Epithelial cell of prostate (primary cell): ENCODE measurements around the gene FDX2.

Source experiments
- DNase-seq: peaks from one replicate; pipeline ENCODE4 v3.0.0-alpha.2; 2011; ENCODE audit warnings: low read depth, low spot score
- H3K27ac ChIP-seq: fragments of 450-650 bp; 2 replicates; pipeline ENCODE4 v1.5.1; 2017; ENCODE audit warnings: mild to moderate bottlenecking

The FDX2 gene

DNA sequence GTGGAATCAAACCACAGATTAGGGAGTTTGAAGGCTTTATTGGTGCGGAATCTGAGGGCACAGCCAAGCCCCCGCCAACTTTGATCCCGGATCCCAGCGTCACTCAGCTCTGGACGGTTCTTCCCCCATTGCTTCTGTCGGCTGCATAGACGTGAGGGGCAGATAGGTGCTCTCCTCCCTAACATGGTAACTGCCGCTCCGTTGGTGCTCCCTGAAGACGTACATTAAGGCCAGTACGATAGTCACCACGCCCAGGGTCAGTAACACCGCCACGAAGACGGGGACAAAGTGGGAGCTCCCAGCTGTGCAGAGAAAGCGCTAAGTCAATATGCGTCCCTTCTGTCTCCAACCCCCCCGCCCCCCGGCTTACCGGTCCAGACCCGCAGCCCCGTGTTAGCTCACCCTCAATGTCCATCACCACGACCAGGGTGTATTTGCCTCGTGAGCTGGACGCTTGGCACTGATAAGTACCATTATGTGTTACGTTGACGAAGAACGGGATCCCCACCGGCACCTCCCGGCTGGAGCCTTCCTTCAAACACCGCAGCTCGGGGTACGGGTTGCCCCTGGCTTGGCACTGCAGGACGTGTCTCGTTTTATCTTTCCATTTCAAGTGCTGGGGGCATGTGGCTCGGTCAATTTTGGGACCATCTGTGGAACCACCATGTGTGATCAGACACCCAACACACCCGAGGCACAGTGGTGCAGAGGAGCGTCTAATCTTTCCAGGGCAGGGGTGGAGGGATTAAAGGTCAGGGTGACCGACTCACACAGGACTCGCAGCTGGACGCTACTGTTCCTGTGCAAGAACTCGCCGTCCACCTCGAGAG, 18.2 kb upstream of the FDX2 start:
- peak; percentile 3 for DNase-seq
- peak overlapping the region; percentile 67 for H3K27ac ChIP-seq

DNA sequence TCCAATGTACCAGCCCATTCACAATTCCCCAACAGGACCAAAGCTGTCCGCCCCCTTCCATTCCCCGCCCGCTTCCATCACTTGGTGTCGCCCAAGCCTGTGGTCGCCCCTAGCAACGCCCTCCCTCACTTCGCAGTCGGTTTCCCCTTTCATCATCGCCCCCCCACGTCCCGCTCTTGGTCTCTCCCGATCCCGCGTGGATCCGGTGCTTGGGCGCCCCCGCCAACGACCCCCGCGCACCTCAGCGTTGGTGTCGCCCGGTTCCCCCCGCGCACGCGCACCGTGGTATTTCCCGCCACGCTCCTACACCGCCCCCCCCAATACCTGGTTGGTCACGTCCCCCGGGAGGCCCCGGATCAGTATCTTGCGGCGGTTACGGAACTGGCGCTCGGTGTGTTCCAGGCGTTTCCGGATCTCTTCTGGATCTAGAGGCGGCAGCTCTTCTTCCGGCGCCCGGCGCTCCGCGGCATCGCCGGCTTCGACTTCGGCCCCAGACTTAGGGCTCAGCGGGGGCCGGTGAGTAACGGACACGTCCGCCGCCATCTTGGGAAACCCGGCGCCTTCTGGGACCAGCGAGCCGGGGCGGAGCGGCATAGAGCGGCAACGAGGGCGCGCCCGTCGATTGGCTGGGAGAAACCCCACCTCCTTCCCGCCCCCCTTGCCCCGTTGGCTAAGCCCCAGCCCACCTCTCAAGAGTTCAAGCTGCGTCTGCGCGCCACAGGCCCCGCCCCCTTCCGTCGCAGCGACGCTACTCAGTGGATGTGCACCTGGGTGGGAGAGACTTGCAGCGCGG, 17.3 kb upstream of the FDX2 start, which contains the start of gene RAVER1:
Gene RAVER1, minus strand, starts transcription at position 565 of the 793 bp plus-strand sequence. Its CDS starts 22 bp downstream, at position 543.
- H3K27ac ChIP-seq: peak within 1 kb of the TSS; percentile 67
- peak; percentile 86 for DNase-seq

DNA sequence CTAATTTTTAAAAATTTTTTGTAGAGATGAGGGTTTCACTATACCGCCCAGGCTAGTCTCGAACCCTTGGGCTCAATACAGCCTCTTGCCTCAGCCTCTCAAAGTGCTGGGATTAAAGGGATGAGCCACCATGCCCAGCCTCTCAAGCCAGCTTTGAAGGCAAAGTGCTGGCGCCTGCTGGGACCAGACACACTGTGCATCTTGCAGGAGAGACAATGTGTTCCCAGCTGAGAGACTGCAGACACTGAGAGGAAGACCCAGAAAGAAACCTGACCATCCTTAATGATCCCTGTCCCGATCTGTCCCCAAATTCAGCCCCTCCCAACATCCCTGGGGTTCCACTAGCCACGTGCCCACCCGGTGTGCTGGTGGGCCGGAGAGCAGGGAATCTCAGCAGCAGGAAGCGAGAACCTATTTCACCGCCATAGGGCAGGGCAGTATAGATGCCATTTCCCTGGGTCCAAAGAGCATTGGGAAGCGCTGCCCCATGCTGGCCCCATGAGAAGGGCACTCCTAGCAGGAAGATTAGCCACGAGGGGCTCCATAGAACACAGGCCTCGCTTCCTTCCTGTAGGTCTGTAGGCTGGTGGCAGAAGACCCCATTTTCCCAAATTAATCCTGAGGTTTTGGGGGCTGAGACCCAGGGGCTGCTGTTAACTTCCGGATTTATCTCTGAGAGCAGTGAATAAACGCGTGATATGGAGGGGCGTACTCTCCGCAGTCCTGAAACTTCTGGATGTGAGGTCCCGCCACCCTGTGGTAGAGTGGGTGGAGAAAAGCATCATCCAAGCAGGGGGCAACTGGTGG, 16.5 kb upstream of the FDX2 start:
- no peak for DNase-seq
- H3K27ac ChIP-seq: peak overlapping the region; percentile 67

DNA sequence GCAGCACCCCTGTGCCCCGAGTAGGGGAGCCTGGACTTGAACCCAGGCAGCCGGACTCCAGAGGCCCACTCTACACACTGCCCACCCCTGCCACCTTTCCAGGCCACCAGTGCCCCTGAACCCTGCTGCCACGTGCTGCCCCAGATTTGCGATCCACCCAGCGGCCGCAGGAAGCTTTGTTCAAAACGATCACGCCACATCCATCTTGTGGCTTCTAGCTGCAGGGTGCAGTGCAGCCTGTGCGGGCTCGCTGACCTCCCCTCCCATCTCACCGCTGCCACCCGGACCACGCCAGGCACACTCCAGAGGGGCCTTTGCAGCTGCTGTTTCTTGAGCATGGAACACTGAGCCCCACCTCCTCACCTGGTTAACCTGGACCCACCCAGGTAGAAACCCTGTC, 13.7 kb upstream of the FDX2 start:
- H3K27ac ChIP-seq: no peak overlapping the region
- no peak for DNase-seq

DNA sequence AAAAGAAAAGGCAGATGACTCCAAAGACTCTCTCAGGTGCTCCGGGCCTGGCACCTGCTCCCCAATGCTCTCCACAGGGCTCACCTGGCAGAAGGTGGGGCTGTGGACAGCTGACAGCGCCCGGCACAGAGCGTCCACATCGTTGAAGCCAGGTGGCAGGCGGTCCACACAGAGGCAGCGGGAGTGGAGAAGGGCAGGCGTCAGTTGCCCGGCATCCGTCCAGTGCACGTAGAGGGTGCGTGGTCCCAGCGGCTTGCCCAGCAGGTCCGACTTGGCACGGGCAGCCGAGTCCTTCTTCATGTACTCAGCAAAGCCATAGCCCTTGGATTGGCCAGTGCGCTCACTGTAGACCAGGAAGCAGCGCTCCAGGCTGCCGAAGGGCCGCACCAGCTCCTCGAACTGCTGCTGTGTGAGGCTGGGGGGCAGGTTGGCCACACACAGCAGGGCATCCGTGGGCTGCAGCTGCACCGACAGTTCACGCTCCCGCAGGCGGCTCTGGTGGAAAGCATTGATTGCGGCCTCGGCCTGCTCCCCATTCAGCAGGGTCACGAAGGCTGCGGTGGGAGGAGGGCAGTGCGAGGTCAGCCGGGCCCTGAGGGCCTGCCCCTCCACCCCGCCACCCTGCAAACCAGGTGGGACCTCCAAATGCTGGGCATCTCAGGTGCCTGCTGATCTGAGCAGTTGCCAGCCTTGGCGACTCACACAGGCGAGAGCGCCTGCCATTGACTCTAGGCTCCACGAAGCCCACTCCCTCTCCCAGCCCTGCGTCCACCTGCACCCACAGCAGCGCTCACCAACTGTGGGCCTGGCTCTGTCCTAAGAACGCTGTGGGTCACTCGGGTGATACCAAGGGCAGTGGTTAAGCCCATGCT, 13.0 kb upstream of the FDX2 start:
- DNase-seq: no peak
- H3K27ac ChIP-seq: no peak overlapping the region

DNA sequence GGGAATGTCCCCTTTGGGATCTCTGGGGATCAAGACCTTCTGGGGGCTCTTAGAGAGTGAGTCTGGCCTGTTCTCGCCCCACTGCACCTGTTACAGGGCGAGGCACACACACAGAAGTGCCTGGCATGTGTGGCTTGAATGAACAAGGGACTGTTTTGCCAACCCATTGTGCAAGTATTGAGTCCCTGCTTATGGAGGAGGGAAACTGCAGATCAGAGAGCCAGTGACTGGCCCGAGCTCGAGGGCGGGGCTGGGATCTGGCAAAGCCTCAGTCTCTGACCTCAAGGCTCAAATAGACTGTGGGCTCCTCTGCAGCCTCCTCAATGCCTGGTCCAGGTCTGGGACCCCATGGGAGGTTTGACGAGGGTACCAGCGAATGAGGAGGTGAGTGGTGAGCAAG, 12.0 kb upstream of the FDX2 start:
- DNase-seq: no peak
- no peak overlapping the region for H3K27ac ChIP-seq

DNA sequence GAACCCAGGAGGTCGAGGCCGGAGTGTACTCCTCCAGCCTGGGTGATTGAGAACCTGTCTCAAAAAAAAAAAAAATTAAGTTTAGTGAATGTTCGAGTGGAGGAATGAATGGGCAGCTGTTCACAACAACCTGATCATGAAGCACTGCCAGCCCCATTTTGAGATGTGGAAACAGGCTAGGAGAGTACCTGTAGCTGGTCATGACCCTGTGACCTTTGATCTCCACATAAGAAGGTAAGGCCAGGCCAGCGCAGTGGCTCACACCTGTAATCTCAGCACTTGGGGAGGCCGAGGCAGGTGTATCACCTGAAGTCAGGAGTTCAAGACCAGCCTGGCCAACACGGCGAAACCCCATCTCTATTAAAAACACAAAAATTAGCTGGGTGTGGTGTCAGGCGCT, 9.9 kb upstream of the FDX2 start:
- no peak for DNase-seq
- H3K27ac ChIP-seq: no peak overlapping the region

DNA sequence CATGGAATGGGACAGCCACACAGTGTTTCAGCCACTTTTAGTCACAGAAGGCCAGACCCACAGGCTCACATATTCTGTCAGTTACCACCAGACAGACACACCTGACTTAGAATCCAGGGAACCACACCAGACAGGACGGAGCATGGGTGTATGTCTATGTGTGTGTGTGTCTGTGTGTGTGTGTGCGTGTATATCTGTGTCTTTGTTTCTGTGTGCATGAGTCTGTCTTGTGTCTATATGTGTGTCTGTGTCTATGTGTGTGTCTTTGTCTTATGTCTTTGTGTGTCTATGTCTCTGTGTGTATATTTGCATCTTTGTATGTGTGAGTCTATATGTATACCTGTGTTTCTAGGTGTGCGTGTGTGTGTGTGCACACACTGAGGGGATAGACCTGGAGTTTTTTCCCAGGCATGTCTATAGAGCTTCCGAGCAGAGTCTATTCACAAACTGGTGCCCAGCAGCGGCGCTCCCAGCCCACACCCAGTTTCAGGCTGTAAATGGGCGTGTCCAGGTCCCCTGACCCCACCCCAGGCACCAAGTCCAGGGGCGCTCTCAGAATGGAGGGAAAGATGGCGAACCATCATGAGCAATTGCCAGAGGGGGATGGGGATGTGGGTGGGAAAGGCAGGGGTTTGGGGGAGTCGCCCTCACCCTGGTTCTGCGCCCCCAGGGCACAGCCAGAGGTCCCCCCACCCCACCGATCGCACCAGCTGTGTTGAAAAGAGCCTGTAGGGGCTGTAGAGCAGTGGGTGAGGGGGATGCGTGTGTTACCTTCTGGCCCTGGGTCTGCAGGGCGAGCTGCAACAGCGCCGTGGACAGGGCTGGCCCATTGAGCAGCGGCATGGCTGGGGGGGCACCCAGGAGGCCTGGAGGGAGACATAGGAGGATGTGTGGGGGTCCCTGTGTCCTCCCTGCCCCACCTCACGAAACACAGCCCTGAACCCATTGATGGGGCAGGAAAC, 6.3 kb upstream of the FDX2 start:
- no peak overlapping the region for H3K27ac ChIP-seq
- DNase-seq: no peak

DNA sequence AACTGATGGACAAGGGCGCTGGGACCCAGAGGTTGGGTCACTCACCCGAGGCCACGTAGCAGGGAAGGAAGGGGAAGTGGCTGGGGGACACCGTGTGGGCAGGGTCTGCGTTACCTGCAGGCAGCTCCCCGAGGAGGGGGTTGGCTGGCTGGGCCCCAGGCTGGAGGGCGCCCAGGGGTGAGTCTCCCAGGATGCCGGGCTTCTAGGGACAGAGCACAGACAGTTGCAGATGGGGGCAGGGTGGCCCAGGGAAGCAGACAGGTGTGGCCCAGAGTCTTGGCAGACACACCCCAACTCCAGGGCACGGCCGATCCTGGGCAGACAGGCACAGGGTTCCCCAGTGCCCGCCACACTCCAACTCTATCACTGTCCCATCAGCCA, 5.6 kb upstream of the FDX2 start:
- DNase-seq: no peak
- H3K27ac ChIP-seq: no peak overlapping the region

DNA sequence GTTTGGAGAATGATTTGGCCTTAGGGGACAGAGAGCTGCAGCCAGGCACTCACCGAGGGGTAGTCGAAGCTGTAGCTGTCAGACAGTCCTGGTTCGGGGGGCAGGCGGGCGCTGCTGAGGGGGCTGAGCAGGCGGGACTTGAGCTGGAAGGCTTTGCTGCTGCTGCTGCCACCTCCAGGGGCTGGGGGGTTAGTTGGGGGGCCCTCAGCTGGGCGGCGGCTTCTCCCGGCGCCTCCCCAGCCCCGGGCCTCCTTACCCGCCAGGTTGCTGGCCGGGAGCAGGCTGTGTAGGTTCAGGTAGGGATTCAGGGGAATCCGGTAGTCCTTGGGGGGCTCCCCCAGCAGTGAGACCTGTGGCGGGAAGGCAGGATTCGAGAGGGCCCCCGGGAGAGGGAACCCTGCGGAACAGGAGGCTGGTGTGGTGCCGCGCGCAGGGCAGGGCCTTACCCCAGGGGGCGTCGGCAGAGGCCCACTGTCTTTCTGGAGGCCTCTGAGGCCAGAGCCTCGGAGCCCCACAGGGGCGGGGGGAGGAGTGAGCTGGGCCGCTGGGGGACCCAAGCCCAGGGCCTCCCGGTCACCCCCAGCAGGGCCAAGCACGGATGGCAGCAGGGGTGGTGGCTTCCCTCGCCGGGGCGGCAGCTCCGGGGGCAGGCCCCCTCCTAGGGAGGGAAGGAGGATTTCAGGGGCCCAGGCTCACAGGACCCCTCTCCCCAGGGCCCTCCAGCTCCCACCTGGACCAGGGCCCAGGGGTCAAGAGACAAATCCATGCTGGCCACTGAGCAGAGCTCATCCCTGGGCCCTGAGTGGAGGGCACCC, 5.0 kb upstream of the FDX2 start:
- no peak overlapping the region for H3K27ac ChIP-seq
- no peak for DNase-seq

DNA sequence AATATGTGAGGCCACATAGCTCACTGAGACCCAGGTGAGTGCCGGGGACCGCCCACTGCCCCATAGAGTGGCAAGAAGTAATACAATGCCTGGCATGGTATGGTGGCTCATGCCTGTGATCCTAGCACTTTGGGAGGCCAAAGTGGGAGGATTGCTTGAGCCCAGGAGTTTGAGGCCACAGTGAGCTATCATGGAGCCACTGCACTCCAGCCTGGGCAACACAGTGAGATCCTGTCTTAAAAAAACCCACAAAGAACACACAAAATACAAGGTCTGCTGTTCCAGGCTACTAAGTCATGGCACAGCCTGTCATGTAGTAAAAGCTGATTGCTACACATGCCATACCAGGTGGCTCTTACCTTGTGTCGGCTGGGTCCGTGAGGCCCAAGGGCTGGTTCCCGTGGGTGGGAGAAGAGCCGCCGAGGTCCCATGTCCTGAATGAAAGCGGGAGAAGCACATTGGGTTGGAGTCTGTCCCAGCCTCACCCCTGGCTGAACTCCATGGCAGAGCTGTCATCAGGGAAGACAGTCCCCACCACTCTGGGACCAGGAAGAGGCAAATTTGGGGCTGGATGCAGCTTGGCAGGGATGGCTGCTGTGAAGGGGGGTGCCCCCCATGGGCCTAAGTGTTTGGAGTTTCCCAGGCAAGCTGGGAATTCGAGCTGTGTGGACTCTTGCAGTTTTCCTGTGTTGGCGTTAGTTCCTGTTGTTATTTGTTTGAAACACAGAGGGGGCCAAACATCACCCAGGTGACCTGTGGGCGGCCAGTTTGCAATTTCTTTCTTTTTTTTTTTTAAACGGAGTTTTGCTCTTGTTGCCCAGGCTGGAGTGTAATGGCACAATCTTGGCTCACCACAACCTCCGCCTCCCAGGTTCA, 3.2 kb upstream of the FDX2 start:
- no peak for DNase-seq
- H3K27ac ChIP-seq: no peak overlapping the region

DNA sequence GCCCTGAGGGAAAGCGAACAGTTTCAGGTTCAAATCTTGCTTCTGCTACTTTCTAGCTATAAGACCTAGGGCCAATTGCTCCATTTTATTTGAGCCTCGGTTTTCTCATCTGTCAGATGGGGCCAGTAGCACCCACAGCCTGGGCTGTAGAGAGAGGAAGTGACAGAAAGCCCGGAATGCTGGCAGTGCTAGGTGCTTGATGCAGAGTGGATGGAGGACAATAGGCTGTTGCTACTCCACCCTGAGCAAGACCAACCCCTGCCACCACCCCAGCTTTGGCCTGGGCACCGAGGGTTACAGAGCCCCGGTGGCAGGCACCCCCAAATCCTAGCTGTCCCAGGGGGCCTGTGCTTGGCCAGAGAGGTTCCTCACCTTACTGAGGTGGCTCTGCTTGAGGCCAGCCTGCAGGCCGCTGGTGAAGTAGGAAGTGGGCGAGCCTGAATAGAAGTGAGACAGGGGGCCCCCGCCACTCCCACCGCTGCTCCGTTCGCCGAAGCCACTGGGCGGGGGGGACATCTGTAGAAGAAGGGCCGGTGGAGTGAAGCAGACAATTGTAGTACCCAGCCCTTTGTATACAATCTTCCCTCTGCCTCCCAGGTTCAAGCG, 2.1 kb upstream of the FDX2 start:
- no peak overlapping the region for H3K27ac ChIP-seq
- no peak for DNase-seq

DNA sequence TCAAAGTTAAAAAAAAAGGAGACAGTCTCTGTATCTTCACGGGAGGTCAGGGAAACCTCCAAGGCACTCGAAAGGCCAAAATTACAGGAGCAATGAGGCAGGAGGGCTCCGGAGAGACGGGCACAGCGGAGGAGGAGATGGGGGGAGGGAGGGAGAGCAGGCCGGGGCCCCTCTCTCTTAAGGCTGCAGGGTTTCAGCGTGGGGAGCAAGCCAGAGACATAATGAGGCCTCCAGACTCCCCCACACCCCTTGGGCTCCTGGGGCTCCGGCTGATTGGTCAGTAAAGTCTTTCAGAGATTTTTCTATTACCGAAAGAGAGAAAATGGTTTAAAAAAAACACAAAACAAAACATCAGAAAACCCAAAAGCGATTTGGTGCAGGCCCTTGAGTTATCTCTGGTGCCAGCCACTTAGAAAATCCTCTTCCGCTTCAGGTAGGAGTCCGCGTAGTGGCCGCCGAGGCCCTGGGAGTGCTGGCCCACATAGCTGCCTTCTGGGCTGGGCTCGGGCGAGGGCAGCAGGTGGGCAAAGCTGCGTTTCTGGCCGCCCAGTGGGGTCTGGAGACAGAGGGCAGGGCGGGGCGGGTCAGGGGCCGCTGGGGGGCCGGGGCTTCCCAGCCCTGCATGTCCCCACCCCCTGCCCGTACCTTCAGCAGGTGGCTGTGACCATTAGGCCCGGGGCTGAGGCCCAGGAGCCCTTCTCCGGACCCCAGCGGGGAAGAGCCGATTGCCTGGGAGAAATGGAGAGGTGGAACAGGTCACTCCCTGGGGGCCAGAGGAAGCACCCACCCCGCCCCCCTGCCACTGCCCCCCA, 1.4 kb upstream of the FDX2 start:
- DNase-seq: no peak
- no peak overlapping the region for H3K27ac ChIP-seq

DNA sequence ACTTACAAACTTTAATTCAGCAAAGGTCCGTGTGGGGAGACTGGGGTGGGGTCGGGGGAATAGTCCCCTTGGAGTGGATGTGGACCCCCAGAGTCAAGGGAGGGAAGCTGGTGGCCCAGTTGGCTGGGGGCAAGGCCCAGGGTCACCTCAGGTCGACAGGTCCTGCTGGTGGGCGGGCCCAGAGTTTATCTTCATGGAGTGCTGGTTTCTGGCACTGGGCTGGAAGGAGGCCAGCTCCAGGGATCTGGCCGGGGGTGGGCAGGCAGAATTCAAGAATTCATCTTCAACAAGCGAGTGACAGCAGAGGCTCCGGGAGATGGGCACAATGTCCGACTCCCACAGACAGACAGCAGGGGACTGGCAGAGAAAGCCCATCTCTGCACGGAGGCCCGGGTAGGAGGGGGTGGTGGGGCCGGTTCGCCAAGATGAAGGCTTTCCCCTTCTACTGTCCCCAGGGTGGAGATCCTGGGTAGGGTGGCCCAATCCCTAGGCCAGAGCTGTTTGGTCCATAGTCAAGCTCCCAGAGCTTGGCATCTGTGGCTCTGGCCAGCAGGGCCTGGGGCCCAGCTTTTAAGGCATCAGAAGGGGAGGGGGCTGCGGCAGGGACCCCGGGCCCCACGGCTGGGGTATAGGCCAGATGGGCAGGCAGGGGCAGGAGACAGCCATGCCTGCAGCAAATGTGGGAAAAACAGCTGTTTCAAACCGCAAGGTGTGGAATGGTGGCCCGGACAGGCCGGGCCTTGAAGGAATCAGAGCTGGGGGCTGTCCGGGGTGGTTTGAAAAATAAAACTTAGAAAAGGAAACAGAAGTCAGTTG, 622 bp upstream of the FDX2 start:
- peak overlapping the region; percentile 28 for H3K27ac ChIP-seq
- DNase-seq: no peak

DNA sequence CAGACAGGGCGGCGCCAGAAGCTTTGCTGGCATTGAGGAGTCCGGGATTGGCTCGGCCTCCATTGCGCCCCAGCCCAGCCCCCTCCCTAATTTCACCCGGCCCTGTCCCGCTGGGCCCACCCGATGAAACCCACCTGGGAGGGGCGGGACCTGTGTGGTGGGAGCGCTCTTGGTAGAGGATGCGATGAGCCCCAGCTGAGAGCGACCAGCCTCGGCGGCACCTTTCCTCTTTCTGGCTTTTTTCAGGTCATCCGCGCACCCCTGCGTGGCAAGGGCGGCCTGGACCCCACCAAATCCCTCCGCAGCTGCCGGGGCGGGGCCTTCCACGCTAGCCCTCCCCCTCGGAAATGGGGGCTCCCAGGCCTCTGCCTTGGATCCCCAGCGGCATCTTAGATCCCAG, 6.4 kb downstream of the FDX2 start, which contains the start of gene ZGLP1:
Gene ZGLP1, minus strand, starts transcription at position 393 of the 400 bp plus-strand sequence.
- H3K27ac ChIP-seq: no peak within 1 kb of the TSS
- no peak for DNase-seq
